ENCODE data around the gene RPS6KA2.
"Not testable (repeated sequence)": the region's sequence is repeated elsewhere in the genome, so short reads cannot be mapped to it uniquely, and the experiment has no call there.

Gene RPS6KA2

DNA sequence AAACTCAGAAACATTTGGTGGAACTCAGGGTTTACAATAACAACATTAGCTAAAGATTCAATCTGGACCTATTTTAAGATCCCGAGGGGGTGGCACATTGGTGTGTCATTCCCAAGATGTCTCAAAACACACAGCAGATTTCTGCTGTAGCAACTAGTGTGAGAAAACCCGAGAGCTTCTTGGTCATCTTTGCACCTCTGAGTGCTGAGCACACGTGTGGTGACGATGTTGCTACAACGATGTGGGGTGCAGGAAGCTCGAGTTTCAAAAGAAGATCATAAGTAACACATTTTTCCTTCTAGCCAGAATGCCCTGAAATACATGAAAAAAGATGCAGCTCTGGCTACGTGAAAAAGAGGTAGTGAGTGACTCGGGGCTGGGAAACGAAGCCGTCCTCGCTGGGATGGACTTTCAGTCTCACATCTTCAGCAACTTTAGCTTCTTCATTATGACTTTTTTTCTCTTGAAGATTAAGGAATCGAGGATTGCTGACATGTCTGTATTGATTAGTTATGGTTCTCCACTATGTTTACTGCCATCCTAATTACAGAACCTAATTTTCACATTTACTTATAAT lies 42.1 kb downstream of the RPS6KA2 start:
- DNase-seq = no peak
- in situ Hi-C loops (cut with HindIII; ENCODE audit: low pct_ligation_motif_present, low pct_unique_long_range_greater_than_20kb, low sequenced_read_pairs) = no loop called here

DNA sequence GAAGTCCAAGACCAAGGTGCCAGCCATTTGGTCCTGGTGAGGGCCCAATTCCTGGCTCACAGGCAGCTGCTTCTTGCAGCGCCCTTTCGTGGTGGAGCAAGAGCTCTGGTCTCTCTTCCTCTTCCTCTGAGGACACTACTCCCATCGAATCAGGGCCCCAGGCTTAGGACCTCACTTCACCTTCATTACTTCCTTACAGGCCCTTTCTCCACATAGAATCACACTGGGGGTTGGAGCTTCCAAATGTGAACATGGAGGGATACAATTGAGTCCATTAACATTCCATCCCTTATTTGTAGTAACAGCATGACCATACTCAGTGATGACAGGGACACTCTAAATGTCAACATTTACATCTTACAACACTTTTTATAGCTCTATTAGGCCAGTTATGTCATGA lies 42.9 kb downstream of the RPS6KA2 start:
- DNase-seq = no peak
- in situ Hi-C loops (cut with HindIII; ENCODE audit: low pct_ligation_motif_present, low pct_unique_long_range_greater_than_20kb, low sequenced_read_pairs) = no loop called here

DNA sequence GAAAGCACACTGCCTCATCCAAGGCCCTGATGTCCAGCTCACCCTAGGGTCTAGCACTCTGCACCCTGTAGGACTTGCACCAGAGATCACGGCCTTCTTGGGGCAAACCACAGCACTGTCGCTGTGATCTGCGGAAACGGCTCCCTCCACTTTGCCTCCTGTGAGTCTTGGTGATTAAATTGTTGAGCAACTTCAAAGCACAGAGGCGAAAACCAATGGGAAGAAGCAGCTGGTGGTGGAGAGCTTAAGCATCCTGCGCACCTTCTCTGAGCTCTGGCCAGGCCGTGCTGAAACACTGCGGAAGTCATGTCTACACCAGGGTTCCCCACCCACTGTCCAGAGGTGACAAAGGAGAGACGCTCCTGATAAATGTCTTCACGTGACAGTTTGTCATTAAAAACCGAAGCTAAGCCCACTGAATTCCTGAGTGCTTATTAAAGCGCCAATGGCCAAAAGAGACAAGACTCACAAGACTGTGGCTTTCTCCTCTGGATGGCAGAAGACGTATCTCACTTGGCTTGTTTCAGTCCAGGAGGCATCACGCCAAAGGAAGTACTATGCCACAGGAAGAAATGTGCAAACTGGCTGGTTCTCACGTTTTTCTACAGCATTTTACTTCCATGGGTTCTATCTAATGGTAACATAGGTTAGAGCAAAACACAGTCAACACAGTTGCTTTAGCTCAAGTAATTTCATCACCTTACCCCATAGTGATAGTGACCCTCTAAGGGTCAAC lies 43.7 kb downstream of the RPS6KA2 start:
- in situ Hi-C loops (cut with HindIII; ENCODE audit: low pct_ligation_motif_present, low pct_unique_long_range_greater_than_20kb, low sequenced_read_pairs) = no loop called here
- DNase-seq = no peak

DNA sequence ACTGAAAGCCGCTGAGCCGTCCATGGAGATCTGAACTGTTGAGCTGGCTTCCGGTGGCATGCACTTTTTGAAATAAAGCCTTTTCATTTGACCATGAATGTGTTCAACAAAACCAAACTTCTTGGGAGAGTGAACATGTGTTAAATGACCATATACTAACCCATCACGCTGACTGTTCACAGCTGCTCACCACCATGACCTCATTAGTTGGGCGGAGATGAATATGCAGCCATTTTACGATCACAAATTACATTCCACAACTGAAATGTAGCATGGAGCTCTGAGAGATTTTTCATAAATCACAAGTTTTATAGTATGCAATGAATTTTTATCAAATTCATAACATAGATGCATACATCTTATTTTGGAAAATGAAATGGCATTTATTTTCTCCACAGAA lies 44.8 kb downstream of the RPS6KA2 start:
- DNase-seq = no peak
- in situ Hi-C loops (cut with HindIII; ENCODE audit: low pct_ligation_motif_present, low pct_unique_long_range_greater_than_20kb, low sequenced_read_pairs) = no loop called here

DNA sequence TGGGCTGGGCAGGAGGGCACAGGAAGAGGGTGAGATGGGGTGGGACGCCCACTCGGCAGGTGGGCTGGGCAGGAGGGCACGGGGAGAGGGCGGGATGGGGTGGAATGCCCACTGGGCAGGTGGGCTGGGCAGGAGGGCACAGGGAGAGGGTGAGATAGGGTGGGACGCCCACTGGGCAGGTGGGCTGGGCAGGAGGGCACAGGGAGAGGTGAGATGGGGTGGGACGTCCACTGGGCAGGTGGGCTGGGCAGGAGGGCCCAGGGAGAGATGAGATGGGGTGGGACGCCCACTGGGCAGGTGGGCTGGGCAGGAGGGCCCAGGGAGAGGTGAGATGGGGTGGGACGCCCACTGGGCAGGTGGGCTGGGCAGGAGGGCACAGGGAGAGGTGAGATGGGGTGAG lies 45.2 kb downstream of the RPS6KA2 start:
- DNase-seq; in situ Hi-C loops (cut with HindIII; ENCODE audit: low pct_ligation_motif_present, low pct_unique_long_range_greater_than_20kb, low sequenced_read_pairs): not testable (repeated sequence)

DNA sequence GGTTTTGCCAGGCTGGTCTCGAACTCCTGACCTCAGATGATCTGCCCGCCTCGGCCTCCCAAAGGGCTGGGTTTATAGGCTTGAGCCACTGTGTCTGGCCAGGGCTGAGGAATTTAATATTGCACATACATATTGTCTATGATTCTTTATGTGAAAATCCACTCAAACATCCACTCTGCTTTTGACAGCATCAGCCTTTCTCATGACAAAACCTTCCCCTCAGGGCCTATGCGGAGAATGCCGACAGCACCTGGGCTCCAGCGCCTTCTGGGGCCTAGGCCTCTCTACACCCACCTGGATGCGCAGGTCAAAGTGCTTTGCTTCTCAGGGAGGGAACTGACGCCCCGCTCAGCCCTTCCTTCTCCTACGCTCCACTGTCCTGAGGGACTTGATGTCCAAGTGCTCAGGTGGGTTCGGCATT lies 46.0 kb downstream of the RPS6KA2 start:
- in situ Hi-C loops (cut with HindIII; ENCODE audit: low pct_ligation_motif_present, low pct_unique_long_range_greater_than_20kb, low sequenced_read_pairs) = no loop called here
- DNase-seq = no peak

DNA sequence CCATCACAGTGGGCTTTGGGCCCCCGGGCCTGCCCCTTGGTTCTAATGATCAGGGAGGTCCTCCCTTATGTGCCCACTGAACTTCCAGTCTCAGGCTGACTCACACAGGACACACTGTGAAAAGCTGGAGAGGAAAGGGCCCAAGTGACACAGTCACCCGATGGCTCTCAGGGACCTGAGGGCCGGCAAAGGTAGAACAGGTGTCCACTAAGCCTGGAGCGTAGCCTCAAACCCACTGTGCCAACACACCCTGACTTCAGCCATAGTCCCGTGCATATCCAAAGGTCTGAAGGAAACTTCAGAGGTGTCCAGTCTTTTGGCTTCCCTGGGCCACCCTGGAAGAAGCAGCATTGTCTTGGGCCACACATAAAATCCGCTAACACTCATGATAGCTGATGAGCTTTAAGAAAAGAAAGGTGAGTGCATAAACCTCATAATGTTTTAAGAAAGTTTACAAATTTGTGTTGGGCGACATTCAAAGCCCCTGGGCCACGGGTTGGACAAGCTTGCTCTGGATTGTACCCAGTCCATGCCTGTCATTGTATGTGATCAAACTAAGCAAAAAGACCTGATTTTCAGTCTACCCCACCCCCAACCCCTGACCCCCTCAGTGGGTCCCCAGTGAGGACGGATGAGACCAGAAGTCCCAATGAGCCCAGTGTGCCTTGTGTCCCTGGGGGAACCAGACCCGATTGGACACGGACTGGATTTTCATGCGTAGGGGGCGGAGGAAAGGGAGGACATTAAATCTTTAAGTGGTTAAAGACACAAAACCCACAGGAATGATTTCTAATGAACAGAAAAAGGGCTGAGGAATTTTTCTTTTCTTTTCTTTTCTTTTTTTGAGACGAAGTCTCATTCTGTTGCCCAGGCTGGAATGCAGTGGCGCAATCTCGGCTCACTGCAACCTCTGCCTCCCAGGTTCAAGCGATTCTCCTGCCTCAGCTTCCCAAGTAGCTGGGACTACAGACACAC lies 46.7 kb downstream of the RPS6KA2 start:
- in situ Hi-C loops (cut with HindIII; ENCODE audit: low pct_ligation_motif_present, low pct_unique_long_range_greater_than_20kb, low sequenced_read_pairs) = no loop called here
- no peak for DNase-seq

DNA sequence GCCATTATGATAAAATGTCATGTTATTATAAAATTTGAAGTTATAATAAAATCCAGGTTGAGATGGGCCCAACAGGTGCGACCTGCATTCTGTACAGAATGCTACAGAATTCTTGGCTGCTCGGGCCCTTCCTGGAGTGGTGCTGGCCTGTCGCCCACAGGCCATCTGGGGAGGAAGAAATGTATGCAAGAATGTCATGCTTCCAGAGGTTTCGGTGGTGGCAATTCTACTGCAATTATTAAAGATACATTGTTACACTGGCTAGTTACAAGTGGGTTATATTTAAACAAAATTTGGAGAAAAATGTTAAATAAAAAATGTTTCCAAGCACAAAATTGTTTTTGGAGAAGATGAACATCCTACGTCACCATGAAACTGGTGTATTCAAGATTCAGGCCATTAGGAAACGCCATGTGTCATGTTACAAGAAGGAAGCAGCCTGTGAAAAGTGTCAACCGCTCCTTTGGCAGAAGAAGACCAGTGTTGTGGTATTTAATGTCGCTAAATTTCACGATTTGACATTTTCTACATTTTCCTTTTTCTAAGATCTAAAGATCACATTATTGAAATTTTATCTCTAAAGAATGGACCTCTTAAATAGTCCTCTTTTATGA lies 47.7 kb downstream of the RPS6KA2 start:
- no peak for DNase-seq
- in situ Hi-C loops (cut with HindIII; ENCODE audit: low pct_ligation_motif_present, low pct_unique_long_range_greater_than_20kb, low sequenced_read_pairs) = no loop called here

DNA sequence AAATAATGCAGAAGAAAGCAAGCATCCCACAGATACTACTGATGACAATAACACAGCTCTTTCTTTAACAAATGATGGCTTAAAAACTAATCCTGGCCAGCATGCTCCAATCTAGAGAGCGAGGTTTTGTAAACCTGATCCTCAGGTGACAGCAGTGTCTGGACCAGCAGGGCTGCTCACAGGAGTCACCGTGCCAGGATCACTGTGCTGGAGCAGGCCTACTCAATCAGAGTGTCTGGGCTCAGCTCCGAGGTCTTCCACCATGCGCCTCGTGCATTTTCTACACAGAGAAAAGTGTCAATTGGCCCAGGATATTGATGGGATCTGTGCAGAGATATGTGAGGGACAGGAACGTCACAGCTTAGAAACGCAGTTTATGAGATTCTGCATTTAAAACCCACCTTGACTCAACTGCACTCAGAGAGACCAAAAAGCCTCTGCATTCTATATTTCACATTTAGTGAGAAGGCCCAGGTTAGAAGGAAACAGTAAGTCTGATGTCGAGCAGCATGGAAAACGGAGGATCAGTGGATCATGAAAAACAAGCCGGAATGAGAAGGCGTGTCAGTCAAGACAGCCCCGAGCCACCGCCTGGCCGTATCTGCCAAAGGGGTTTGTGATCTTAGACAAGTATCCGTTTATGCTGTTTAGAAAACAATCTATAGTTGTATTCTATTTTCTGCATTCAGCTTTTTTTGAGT lies 48.4 kb downstream of the RPS6KA2 start:
- no peak for DNase-seq
- in situ Hi-C loops (cut with HindIII; ENCODE audit: low pct_ligation_motif_present, low pct_unique_long_range_greater_than_20kb, low sequenced_read_pairs) = no loop called here

DNA sequence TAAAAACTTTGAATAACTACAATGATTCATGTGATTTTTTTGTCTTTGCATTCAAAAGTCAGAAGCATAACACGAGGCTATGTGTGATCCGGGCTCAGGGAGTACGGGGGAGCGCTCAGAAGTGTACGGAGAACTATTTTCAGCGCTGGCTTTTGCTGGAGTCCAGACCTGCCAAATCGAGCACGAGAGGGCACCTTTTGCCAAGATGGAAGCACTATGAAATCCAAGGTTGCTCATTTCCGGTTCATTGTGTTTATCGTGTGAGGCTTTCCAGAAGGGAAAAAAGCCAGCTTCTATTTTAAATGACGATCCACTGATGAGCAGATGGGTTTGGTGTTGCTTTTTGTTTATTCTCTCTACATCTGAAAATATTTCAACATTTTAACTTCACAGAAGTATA lies 51.8 kb downstream of the RPS6KA2 start:
- DNase-seq = no peak
- in situ Hi-C loops (cut with HindIII; ENCODE audit: low pct_ligation_motif_present, low pct_unique_long_range_greater_than_20kb, low sequenced_read_pairs) = no loop called here

DNA sequence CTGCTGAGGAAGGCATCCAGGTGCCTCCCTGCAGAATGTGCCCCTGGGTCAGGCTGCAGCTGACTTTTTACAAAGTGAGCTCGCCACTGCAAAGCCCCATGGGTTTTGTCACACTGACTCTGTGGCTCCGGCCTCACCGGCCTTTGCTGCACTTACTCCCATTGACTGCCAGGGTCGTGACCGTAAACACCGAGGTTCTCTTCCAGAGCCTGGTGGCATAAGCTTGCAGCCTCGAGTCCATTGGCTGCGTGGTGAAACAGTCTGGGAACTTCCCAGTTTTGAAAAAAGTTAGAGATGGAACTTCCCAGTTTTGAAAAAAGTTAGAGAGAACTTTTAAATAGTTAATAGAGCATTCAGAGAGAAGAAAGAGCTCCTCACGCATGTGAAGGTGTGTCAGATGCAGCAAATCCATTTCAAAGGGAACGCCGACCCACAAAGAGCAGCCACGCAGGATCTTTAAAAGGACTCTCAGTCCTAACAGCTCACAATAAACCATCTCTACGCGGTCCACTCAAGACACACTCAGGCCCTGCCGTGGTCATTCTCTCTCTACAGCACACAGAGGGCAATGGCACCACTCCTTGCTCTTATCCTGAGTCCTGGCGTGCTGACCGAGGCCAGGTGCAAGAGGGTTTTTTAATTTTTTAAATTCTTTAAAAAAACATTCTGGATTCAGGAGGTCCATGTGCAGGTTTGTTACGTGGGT lies 53.4 kb downstream of the RPS6KA2 start:
- DNase-seq = no peak
- in situ Hi-C loops (cut with HindIII; ENCODE audit: low pct_ligation_motif_present, low pct_unique_long_range_greater_than_20kb, low sequenced_read_pairs) = no loop called here

DNA sequence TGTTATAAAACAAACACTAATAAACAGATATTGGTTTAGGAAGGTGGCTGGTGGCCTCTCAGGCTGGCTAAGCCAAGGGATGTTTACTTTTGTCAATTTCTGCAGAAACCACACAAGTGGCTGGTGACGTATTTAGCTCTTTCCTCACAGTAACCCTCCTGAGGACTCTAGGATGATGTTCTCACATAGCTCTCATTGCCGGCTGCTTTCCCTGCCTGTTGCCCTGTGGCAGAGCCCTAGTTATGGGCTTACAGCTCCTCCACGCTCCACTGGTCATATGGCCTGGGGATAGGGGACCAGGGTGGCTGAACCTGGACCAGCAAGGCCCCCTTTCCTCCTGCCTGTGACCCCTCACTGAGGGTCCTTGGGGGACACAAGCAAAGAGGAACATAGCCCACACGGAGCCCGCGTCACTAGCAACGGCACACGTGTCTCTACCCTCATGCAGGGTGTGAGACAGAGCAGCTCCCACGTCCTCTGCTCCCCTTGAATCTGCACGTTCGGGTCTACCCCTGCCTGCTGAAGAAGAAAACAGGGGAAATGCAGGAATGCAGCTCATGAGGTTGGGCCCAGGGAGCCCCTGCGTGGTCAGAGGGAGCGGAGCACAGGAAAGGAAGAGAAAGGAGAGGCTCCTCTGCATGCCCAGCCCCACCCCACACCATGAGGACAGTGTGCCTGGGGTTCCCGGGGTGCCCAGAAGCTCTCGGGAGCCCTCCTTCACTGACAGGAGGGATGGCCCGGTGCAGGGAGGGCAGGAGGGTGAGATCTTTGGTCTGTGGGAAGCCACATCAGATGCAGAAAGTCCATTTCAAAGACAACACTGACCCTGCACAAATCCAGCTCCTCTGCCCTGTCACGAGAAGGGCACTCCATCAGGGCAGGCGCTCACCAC lies 54.4 kb downstream of the RPS6KA2 start:
- DNase-seq = no peak
- in situ Hi-C loops (cut with HindIII; ENCODE audit: low pct_ligation_motif_present, low pct_unique_long_range_greater_than_20kb, low sequenced_read_pairs) = no loop called here

DNA sequence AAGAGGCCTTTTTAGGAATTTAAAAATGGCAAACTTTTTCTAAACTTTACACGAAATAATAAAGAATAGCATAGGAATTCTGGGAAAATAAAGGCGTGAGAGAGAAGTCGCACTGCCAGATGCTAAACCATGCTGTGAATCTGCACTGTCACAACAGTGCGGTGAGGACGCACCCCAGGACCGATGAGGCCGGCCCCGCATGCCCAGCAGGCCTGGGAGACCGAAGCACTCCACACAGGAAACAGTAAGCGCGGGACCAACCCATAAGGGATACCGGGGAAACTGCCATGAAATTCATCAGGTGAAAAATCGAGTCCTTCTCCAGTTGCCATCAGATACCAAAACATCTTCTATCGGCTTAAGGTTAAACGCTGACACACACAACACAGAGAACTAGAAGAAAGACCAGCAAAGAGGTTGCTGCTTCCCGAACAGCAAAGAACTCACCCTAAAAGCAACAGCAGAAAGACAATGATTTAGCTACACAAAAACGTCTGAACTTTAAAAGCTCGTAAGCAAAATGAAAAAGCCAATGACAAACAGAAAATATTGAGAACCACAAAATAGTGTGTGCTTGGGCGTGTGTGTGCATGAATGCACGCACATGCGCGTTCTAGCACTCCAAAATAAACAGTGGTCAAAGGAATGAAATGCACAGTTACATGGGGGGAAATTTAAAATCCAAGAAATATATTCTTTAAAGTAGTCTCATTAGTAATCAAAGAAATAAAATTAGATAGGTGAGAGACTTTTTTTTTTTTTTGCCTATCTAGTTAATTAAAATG lies 55.9 kb downstream of the RPS6KA2 start:
- in situ Hi-C loops (cut with HindIII; ENCODE audit: low pct_ligation_motif_present, low pct_unique_long_range_greater_than_20kb, low sequenced_read_pairs) = no loop called here

DNA sequence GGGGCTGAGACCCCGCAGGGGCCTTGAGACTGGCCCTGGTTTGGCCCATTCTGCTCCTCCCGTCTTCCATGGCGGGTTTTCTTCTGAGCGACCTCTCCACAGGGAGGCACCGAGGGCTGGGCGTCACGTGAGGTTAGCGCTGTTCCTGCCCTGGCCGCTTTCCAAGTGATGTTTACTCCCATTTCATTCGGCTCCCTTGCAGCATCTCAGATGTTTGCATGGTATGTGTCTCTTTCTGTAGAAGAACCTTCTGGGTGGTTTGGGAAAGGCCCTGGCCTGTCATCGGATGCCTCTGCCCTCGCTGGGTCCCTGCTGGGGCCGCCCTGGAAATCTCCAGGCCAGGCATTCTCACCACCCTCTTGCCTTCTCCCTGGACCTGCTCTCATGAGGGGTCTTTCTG lies 57.8 kb downstream of the RPS6KA2 start:
- DNase-seq = no peak
- in situ Hi-C loops (cut with HindIII; ENCODE audit: low pct_ligation_motif_present, low pct_unique_long_range_greater_than_20kb, low sequenced_read_pairs) = no loop called here

More for the DNA sequence above, 55.9 kb downstream of the RPS6KA2 start:
- DNase-seq = no peak

DNA sequence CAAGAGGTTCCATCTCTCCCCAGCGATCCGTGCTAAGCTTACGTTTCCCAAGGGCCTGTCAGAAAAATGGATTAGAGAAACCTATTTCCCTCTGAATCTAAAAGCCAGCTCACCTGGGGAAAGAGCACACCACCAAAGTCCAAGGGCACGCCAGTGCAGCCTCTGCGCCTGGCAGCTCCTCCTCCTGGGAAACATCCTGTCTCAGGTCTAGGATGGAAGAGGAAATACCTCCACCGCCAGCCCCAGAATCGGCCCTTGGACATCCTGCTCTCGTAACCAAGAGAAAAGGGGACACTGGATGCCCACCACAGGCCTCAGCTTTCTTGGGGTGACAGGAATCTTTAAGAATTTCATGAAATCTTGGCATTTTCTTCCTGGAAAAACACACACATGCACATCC lies 59.2 kb downstream of the RPS6KA2 start:
- no peak for DNase-seq
- in situ Hi-C loops (cut with HindIII; ENCODE audit: low pct_ligation_motif_present, low pct_unique_long_range_greater_than_20kb, low sequenced_read_pairs) = no loop called here

DNA sequence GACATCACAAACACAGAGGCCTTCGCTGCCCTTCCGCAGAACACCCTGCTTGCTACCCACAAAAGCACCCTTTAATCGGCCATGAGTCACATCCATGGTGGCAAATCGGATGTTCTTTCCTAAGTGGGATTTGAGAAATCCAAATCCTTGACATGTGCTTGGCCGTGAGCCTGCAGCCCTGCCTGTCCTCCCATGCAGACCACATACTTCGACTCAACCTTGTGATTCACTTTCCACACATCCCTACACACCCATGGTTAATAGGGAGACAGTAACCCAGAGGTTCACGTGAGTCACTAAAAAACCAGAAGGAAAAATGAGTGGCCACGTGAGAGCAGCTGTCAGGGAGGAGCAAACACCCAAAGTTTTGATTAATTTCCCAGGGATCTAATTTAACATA lies 59.9 kb downstream of the RPS6KA2 start:
- in situ Hi-C loops (cut with HindIII; ENCODE audit: low pct_ligation_motif_present, low pct_unique_long_range_greater_than_20kb, low sequenced_read_pairs) = no loop called here
- DNase-seq = peak; percentile 65
